ENCODE results near the gene CDH26.

GRCh38 chr20:59938696-59939051 lies 19.5 kb upstream of the CDH26 start:
- TF ChIP-seq CTCF (IDR thresholded peaks at IDR 0.05; ENCODE audit: insufficient read depth, low read length, poor library complexity, severe bottlenecking) (no peak), EZH2phosphoT487 (conservative IDR thresholded peaks at IDR 0.05; ENCODE audit: low read length) (no peak)
